ENCODE measurements around the gene METRN.
A peak's percentile ranks its signal among the peaks of the same experiment; 100 is the strongest.
"Not testable (repeated sequence)": the region's sequence is repeated elsewhere in the genome, so short reads cannot be mapped to it uniquely, and the experiment has no call there.

The METRN gene

DNA sequence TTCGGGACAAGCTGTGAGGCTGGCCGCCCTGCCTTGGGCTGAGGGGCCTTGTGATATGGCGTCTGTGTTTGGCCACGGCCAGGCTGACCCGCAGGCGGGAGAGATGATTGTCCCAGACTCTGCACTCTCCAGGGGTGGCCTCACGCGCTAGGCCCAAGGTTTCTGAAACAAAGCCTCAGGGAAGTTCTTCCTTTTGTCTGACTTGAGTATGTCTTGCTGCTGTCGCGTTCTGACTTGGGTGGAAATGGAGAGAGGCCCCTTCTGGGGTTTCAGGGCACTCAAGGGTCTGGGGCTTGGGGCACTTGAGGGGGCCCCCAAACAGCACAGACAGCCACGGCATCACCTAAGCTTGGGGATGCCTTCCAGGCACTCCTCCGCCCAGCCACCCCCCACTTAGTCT, 3.8 kb upstream of the METRN start:
- no peak for DNase-seq

DNA sequence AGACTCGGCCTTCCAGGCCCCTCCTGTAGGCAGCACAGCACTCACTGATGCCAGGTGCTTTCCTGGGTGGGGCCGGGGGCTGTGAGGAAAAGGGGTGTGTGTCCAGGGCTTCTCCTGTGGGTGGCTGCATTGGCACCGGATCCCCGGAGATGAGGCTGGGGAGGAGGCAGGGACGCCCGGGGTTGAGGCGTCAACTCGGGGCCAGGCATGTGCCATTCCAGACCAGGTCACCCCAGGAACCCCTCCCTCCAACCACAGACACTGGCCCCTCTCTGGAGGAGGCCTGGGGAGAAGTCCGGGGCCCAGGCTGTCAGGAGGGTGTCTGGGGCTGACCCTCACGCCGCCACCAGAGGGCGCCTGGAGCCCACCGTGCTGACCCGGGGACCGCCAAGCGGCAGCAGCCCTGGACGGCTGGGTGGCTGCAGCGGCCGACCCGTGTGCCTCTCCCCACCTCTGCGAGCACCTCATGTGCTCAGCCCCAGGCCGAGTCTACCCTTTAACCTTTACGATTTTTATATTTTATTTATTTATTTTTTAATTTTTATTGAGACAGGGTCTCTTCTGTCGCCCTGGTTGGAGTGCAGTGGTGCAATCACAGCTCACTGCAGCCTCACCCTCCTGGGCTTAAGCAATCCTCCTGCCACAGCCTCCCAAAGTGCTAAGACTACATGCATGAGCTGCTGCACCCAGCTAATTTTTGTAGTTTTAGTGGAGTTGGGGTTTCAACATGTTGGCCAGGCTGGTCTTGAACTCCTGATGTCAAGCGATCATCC, 3.2 kb upstream of the METRN start:
- DNase-seq, result no peak

DNA sequence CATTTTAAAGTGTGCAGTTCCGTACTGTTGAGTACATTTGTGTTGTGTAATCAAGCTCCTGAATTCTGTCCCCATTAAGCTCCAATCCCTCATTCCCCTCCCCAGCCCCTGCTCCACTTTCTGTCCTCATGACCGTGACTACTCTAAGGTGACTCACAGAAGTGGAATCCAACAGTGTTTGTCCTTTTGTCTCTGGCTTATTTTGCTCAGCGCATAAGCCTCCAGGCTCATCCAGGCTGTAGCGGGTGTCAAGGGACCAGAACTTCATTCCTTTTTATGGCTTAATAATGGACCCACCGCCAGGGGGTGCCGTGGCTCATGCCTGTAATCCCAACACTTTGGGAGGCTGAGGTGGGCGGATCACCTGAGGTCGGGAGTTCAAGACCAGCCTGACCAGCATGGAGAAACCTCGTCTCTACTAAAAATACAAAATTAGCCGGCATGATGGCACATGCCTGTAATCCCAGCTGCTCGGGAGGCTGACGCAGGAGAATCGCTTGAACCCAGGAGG, 2.1 kb upstream of the METRN start:
- DNase-seq, result not testable (repeated sequence)

DNA sequence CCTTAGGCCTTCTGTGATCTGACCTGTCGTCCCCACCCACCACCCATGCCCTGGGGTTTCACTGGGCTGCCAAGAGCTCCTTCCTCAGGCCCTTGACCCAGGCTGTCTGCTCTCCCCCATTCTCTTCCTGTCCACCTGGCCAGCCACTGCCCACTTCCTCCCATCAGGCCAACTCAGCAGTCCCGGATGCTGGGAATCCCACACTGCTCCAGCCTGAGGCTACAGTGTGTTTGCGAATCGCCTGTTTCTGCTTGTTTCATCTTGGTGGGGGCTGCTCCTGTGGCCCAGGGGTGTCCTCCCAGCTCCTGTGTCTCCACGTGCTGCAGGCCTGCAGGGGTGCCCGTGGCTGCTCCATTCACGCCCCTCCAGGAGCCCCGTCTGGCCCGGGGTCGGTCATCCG, 839 bp upstream of the METRN start:
- no peak for DNase-seq

DNA sequence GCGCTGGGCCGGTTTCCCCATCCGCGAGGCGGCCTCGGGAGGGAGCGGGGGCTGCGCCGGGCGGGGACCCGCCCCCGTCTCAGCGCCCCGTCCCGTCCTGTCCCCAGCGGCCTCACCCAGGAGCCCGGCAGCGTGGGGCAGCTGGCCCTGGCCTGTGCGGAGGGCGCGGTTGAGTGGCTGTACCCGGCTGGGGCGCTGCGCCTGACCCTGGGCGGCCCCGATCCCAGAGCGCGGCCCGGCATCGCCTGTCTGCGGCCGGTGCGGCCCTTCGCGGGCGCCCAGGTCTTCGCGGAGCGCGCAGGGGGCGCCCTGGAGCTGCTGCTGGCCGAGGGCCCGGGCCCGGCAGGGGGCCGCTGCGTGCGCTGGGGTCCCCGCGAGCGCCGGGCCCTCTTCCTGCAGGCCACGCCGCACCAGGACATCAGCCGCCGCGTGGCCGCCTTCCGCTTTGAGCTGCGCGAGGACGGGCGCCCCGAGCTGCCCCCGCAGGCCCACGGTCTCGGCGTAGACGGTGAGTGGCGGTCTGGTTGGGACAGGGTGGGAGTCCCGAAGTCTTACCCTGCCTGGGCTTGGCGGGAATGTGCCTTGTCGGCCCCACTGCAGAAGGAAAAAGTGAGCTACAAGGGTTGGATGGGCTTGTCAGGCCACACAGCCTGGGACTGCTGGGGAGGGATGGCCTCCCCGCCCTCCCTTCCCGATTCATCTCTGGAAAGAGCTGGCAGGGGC, 720 bp downstream of the METRN start:
- no peak for DNase-seq

DNA sequence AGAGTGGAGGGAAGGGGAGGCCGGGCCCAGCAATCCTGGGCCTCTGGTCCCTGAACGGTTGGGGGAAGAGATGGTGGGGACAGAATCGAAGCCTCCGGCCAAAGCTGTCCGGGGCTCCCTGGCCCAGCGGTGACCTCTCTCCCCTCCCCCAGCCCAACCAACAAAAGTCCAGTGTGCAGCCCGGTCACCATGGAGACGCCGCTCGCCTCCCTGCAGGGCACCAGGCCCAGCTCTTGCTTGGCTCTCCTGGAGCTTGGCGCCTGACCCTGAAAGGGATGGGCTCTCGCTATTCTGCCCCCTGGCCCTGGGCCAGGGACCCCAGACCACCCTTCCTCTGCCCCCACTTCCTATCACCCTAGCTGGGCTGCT, 1.3 kb downstream of the METRN start:
- DNase-seq, result no peak

DNA sequence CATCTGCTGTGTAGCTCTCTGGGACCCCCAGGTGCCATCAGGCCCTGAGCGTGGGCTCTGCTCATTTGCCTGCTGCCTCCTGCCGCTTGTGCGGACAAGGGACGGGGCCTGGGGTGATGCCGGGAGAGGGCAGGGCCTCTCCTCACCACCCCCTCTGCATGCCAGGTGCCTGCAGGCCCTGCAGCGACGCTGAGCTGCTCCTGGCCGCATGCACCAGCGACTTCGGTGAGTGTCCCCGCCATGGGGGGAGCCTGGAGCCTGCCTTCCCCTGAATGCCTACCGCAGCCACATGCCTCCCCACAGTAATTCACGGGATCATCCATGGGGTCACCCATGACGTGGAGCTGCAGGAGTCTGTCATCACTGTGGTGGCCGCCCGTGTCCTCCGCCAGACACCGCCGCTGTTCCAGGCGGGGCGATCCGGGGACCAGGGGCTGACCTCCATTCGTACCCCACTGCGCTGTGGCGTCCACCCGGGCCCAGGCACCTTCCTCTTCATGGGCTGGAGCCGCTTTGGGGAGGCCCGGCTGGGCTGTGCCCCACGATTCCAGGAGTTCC, 1.9 kb downstream of the METRN start:
- no peak for DNase-seq

DNA sequence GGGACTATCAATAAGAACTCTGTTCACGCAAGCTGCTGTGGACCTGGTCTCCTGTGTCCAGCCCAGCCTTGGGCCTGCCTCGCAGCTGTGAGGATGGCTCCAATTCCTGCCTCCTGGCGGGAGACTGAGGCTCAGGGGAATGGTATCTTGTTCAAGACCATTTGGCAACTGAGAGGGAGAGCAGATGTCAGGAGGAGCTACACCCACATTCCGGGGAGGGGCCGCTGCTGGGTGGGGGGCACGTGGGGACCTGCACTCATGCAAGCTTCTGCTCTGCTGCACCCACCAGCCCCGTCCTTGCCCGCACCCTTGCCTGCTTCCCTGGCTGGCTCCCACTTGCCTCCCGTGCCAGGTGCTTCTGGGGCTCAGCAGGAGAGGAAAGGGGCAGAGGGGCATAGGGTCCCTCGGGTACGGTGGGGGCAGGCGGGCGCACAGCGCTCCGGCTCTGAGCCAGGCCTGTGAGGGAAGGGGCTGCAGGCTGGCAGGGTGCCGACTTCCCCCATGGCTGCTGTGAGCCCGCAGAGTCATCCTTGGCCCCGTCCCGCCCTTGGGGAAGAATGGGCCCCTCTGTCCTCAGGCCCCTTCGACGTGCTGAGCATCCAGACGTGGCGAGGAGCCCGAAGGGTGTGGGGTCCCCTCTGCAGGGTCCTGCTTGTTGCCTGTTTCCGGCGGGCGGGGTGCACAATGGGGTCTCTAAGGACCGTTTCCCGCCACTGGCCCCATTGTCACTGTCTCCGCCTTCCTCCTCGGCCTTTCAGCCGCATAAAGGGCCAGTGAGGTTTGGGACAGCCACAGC, 2.7 kb downstream of the METRN start:
- DNase-seq, result no peak

DNA sequence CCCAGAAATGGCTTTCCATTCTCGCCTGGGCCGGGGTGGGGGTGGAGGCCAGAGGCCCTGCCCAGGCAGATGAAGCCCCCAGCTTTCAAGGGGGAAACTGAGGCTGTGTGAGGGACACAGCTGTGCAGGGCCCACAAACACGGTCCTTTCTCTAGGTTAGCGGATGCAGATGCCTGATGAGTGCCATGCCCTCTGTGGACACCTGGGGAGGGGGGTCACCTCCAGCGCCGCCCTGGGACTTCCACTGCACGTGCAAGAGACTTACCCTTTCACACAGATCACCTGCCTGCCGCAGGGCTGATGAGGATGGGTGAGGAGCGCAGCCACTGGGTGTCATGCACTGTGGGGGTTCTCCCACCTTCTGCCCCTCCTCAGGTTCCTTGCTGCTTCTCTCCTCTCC, 3.5 kb downstream of the METRN start:
- no peak for DNase-seq

DNA sequence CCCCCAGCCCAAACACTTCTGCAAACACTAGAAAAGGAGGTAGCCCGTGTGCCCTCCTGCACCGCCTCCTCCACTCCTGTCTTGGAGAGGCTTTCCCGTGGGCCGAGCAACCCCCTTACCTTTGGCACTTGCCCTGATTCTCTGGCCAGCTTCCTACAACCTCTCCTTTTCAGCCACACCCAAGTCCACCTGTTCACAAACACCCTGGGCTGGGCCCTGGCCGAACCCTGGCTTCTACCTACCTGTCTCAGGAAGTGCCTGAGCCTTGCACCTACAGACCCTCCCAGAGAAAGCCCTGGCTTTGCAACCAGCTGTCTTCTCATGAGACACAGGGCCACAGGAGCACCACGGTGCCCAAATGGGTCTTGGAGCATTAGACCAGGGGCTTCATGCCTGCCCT, 4.0 kb downstream of the METRN start:
- no peak for DNase-seq

DNA sequence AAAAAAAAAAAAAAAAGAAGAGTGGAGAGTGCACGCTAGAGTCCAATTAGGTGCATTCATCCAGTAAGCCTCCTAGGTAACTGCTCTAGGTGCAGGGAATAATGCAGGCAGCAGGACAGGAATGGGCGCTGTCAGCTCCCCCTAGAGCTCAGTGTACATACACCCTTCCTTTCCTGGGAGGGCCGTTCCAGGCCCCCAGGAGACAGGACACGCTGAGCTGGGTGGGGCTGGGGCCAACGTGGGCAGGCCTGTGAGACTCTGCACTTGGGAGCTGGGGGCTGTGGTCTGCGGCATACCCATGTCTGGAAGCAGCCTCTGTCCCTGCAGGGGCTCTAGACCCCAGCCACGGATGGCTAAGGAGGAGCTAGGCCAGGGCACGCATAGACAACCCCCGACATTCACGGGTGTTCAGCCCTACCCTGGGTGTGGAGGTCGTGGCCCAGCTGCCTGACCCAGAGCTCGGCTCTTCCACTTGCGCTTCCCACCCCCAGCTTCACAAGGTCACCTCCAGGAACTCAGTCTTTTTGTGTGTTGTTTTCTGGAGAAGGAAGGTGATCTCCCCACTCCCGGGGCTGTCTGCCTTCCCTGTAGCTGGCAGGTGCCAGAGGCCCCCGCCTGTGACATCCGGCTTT, 5.0 kb downstream of the METRN start:
- DNase-seq, result peak; percentile 9

DNA sequence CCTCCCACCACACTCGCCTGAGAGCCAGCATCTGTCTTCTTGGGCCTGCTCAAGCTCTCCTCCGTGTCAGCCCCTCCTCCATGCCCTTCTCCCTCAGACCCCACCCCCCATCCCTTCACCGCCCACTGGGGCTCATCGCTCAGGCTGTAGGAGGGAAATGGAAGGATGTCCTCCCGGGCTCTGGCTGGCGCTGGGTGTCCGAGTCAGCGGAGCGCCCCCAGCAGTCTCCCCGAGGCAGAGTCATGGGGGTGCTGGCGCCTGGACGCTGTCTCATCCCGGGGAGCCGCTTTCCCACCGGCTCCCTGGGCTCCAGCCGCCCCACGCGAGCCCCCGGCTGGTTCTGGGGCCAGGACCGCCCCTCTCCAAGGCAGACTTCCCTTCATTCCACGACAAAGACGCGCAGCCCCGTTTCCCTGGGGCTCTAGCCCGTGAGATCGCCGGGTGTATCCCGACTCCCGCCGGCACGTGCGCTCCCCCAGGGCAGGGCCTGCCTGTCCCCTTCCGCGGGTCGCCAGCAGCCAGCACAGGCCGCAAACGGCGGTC, 5.6 kb downstream of the METRN start:
- peak; percentile 34 for DNase-seq

DNA sequence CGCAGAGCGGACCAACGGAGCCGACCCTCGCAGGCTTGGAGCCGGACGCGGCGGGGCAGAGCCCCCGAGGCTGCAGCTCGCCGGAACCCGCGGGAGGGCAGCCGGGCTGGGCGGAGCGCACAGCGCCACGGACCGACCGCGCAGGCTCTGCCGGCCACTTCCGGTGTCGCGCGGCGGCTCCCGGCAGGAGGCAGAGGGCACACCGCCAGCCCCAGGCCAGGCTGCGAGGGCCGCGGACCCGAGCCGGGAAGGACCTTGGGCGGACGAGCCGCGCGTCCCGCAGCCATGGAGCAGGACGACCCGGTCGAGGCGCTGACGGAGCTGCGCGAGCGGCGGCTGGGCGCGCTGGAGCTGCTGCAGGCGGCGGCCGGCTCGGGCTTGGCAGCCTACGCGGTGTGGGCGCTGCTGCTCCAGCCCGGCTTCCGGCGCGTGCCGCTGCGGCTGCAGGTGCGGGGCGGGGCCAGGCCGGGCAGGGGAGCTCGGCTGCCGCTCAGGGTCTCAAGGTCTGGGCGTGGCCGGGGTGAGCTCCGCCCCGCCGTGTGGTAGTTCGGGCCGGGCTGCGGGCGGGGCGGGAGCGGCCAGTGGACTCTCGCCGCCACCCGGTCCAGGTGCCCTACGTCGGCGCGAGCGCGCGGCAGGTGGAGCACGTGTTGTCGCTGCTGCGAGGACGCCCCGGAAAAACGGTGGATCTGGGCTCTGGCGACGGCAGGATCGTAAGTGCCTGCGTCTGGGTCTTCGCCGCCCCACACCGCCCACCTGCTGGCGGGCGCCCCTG, 6.3 kb downstream of the METRN start, which contains the start of gene ANTKMT:
ANTKMT (plus strand) TSS at position 157 of the 775 bp plus-strand sequence; CDS start at position 286, 129 bp downstream.
- peak; percentile 82 for DNase-seq

DNA sequence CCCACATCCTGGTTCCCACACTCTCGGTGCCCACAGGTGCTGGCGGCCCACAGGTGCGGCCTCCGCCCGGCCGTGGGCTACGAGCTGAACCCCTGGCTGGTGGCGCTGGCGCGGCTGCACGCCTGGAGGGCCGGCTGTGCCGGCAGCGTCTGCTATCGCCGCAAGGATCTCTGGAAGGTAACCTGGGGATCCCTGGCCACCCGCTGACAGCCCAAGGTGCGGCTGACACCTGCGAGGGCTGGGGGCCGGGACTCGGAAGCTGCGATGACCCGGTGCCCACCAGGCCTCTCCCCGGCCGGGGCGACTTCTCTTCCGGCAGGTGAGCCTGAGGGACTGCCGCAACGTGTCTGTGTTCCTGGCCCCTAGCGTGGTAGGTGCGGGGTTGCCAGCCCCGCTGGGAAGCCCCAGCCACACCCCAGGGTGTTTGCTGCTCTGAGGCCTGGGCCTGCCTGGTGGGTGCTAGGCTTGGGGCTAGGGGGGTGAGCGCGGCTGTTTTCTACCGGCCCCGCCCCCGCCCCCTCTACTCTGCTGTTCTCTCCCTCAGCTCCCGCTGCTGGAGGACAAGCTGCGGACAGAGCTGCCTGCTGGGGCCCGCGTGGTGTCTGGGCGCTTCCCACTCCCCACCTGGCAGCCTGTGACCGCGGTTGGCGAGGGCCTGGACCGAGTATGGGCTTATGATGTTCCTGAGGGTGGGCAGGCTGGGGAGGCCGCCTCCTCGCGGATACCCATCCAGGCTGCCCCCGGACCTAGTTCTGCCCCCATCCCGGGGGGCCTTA, 7.0 kb downstream of the METRN start:
- no peak for DNase-seq

DNA sequence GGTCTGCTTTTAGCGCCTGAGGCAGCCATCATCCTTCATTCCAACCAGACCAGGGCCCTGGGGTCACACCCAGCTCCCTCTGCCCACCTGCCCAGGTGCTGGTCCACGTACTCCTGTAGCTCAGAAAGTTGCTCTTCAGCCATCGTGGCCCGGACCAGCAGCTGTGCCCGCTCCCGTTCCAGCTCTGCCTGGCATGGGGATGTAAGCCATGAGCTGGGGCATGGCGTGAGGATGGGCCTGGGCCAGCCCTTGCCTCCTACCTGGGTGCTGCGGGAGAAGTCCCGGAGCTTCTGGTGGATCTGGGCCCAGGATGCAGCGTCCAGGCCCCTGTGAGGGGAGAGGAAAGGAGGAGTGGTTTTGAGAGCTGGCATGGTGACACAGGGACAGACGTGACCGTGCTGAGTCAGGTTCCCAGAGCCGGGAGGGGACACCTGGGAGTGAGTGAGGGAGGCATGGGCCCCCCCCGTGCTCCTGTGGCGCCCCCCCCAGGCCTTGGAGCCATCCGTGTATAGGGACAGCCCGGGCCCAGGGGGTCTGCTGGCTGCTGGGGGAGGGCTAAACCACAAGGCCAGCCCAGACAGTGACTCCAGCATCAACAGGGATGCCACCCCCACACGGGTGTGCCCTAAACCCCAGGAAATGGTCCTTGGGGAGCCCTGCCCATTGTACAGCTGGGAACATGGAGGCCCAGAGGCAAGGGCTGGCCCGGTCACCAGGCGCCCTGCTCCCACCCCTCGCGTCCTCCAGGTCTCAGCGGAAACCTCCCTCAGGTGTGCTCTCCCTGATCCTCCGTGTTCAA, 8.1 kb downstream of the METRN start:
- no peak for DNase-seq

DNA sequence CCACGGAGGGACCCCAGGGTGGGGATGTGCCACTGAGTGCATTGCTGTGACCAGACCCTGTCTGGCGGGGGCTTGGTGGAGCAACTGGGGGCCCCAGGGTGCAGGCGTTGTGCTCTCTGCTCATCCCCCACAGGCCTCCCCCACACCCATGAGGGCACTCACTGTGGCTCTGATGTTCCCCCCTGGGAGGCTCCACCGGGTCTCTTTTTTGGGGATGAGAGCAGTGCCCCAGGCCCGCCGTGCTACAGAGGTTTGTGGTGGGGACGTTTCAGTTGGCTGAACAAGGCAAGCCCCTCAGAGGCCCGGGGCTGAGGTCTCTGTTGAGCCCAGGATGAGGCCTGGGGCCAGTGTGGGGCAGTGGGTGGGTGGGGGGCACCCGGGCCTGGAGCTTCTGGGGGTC, 8.8 kb downstream of the METRN start:
- DNase-seq, result no peak

DNA sequence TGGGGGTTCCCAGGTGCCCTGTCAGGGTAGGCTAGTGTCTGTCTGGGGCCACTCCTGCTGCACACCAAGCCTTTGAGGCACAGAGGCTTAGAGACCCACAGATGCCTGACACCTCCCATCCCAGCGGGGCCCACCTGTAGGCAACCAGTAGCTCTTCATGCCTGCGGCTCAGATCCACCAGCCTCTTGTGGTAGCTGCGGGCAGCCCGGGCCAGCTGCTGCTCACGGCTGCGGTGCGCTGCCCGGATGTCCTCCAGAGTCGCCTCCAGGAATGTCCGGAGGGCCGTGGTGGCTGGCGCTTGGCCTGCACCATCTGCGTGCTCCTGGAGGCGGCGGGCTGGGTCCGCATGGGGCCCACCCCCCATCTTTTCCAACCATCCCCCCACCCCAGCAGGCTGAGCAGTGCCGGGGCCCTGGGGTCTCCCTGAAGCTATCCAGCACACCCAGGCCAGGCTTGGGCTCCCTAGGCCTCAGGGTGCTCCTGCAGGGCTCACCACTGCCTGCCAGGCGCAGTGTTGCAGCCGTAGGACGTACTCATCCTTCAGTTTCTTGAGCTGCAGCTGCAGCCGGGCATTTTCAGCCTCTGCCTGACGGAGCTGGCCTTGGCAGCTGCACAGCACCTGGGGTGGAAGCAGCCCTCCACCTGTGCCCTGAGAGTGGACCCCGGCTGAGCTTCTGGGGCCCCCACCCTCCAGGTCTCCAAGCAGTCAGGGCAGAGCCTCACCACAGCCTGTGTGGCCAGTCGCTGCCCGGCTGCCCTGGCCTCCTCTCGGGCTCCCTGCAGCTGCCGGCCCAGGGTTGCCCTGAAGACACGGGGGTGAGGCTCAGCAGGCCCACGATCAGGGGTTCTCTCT, 9.5 kb downstream of the METRN start:
- no peak for DNase-seq

DNA sequence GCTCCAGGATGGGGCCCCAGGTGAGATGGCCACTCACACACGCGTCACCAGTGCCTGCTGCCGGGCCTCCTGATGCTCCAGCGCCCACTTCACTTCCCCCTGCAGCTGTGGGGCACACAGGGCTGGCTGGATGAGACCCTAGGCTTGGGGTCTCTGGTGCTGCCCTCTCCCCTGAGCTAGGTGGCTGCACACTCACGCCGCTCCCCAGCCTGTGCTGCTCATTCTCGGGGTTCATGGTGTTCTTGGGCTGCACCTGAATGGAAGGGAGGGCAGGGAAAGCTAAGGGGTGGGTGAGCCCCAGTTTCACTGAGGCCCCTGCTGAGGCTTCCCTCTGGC, 10.1 kb downstream of the METRN start:
- no peak for DNase-seq
